ENCODE data around the gene FKBP6. TPM values are rescaled to one million over a fixed set of nuclear protein-coding genes. Genes with fewer than 3 reads are reported as not detected.
A peak's percentile ranks its signal among the peaks of the same experiment; 100 is the strongest.

Gene FKBP6
- total and polyA plus RNA-seq, 2 of the 13 experiments (the other 11 are each of a cell fraction or from before 2014, with no cell fraction given) = 0.07 to 0.20 TPM

DNA sequence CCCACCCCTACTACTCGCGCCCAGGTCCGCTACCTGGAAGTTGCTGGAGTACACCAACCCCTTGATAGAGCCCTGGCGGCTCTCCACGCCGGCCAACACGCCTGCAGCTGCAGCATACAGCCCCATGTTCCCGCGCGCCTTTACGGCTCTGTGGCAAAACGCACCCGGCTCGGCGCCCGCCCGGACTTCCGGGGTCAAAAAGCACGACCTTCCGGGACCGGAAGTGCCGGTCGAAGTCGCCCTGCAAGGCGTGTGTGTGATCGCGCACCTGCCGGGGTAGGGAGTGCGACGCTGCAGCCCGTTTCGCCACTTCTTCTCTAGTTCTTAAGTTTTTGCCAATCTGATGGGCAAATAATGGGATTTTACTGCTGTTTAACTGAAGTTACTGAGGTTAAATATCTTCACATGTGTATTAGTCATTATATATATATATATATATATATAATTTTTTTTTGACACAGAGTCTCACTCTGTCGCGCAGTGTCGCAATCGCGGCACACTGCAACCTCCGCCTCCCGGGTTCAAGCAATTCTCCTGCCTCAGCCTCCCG, 19.2 kb upstream of the FKBP6 start, which contains the start of gene NSUN5 (continued):
- TF ChIP-seq, protein P1, sequence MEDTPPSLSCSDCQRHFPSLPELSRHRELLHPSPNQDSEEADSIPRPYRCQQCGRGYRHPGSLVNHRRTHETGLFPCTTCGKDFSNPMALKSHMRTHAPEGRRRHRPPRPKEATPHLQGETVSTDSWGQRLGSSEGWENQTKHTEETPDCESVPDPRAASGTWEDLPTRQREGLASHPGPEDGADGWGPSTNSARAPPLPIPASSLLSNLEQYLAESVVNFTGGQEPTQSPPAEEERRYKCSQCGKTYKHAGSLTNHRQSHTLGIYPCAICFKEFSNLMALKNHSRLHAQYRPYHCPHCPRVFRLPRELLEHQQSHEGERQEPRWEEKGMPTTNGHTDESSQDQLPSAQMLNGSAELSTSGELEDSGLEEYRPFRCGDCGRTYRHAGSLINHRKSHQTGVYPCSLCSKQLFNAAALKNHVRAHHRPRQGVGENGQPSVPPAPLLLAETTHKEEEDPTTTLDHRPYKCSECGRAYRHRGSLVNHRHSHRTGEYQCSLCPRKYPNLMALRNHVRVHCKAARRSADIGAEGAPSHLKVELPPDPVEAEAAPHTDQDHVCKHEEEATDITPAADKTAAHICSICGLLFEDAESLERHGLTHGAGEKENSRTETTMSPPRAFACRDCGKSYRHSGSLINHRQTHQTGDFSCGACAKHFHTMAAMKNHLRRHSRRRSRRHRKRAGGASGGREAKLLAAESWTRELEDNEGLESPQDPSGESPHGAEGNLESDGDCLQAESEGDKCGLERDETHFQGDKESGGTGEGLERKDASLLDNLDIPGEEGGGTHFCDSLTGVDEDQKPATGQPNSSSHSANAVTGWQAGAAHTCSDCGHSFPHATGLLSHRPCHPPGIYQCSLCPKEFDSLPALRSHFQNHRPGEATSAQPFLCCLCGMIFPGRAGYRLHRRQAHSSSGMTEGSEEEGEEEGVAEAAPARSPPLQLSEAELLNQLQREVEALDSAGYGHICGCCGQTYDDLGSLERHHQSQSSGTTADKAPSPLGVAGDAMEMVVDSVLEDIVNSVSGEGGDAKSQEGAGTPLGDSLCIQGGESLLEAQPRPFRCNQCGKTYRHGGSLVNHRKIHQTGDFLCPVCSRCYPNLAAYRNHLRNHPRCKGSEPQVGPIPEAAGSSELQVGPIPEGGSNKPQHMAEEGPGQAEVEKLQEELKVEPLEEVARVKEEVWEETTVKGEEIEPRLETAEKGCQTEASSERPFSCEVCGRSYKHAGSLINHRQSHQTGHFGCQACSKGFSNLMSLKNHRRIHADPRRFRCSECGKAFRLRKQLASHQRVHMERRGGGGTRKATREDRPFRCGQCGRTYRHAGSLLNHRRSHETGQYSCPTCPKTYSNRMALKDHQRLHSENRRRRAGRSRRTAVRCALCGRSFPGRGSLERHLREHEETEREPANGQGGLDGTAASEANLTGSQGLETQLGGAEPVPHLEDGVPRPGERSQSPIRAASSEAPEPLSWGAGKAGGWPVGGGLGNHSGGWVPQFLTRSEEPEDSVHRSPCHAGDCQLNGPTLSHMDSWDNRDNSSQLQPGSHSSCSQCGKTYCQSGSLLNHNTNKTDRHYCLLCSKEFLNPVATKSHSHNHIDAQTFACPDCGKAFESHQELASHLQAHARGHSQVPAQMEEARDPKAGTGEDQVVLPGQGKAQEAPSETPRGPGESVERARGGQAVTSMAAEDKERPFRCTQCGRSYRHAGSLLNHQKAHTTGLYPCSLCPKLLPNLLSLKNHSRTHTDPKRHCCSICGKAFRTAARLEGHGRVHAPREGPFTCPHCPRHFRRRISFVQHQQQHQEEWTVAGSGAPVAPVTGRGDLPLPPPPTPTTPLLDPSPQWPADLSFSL (CRISPR knock-in tag; IDR thresholded peaks at IDR 0.05) = no peak
- TF ChIP-seq, protein P2, sequence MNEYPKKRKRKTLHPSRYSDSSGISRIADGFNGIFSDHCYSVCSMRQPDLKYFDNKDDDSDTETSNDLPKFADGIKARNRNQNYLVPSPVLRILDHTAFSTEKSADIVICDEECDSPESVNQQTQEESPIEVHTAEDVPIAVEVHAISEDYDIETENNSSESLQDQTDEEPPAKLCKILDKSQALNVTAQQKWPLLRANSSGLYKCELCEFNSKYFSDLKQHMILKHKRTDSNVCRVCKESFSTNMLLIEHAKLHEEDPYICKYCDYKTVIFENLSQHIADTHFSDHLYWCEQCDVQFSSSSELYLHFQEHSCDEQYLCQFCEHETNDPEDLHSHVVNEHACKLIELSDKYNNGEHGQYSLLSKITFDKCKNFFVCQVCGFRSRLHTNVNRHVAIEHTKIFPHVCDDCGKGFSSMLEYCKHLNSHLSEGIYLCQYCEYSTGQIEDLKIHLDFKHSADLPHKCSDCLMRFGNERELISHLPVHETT (CRISPR knock-in tag; conservative IDR thresholded peaks at IDR 0.05) = 0 out of 2 replicates have a peak, but pooled peaks have one; percentile 59
- TF ChIP-seq, protein P3, sequence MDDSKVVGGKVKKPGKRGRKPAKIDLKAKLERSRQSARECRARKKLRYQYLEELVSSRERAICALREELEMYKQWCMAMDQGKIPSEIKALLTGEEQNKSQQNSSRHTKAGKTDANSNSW (CRISPR knock-in tag; IDR thresholded peaks at IDR 0.05; ENCODE audit: borderline replicate concordance) = peak; percentile 83; the same call in 1 of the 2 replicates
- TF ChIP-seq GATAD2A (CRISPR knock-in tag; IDR thresholded peaks at IDR 0.05) (peak; percentile 68), ZNF619 (CRISPR knock-in tag; IDR thresholded peaks at IDR 0.05) (no peak), ZNF430 (CRISPR knock-in tag; IDR thresholded peaks at IDR 0.05) (peak; percentile 93), ZNF292 (CRISPR knock-in tag; IDR thresholded peaks at IDR 0.05; ENCODE audit: borderline replicate concordance, low read depth) (peak; percentile 90), MEIS2 (CRISPR knock-in tag; IDR thresholded peaks at IDR 0.05) (peak; percentile 82), SATB2 (CRISPR knock-in tag; IDR thresholded peaks at IDR 0.05) (peak; percentile 89; the same call in 1 of the 2 replicates), STAG1 (CRISPR knock-in tag; IDR thresholded peaks at IDR 0.05) (peak; percentile 25; the same call in 1 of the 2 replicates), DNMT3B (CRISPR knock-in tag; conservative IDR thresholded peaks at IDR 0.05) (peak; percentile 72), ZNF768 (CRISPR knock-in tag; IDR thresholded peaks at IDR 0.05) (peak; percentile 40; the same call in 1 of the 2 replicates), NFKB2 (CRISPR knock-in tag; IDR thresholded peaks at IDR 0.05; ENCODE audit: borderline replicate concordance) (peak; percentile 95)
- TF ChIP-seq, protein P4, sequence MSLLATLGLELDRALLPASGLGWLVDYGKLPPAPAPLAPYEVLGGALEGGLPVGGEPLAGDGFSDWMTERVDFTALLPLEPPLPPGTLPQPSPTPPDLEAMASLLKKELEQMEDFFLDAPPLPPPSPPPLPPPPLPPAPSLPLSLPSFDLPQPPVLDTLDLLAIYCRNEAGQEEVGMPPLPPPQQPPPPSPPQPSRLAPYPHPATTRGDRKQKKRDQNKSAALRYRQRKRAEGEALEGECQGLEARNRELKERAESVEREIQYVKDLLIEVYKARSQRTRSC (CRISPR knock-in tag; IDR thresholded peaks at IDR 0.05; ENCODE audit: low read depth) = peak; percentile 94
- TF ChIP-seq, protein P5, sequence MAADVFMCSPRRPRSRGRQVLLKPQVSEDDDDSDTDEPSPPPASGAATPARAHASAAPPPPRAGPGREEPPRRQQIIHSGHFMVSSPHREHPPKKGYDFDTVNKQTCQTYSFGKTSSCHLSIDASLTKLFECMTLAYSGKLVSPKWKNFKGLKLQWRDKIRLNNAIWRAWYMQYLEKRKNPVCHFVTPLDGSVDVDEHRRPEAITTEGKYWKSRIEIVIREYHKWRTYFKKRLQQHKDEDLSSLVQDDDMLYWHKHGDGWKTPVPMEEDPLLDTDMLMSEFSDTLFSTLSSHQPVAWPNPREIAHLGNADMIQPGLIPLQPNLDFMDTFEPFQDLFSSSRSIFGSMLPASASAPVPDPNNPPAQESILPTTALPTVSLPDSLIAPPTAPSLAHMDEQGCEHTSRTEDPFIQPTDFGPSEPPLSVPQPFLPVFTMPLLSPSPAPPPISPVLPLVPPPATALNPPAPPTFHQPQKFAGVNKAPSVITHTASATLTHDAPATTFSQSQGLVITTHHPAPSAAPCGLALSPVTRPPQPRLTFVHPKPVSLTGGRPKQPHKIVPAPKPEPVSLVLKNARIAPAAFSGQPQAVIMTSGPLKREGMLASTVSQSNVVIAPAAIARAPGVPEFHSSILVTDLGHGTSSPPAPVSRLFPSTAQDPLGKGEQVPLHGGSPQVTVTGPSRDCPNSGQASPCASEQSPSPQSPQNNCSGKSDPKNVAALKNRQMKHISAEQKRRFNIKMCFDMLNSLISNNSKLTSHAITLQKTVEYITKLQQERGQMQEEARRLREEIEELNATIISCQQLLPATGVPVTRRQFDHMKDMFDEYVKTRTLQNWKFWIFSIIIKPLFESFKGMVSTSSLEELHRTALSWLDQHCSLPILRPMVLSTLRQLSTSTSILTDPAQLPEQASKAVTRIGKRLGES (CRISPR knock-in tag; IDR thresholded peaks at IDR 0.05; ENCODE audit: borderline replicate concordance) = no peak
- TF ChIP-seq, protein P6, sequence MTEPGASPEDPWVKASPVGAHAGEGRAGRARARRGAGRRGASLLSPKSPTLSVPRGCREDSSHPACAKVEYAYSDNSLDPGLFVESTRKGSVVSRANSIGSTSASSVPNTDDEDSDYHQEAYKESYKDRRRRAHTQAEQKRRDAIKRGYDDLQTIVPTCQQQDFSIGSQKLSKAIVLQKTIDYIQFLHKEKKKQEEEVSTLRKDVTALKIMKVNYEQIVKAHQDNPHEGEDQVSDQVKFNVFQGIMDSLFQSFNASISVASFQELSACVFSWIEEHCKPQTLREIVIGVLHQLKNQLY (CRISPR knock-in tag; IDR thresholded peaks at IDR 0.05) = peak; percentile 56; the same call in 1 of the 2 replicates
- TF ChIP-seq, protein P7, sequence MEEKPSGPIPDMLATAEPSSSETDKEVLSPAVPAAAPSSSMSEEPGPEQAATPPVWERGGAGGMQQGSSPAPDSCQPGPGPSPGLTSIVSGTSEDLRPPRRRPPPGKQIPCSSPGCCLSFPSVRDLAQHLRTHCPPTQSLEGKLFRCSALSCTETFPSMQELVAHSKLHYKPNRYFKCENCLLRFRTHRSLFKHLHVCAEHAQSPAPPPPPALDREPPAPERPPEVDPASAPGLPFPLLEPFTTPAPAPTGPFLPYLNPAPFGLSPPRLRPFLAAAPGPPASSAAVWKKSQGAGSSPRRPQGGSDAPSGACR (CRISPR knock-in tag; IDR thresholded peaks at IDR 0.05) = peak; percentile 63

Measured in HepG2 (cell line).